ENCODE results near the gene AFF2.

The AFF2 gene

GRCh38 chrX:148984238-148984637 is 483.8 kb downstream of the AFF2 start:
- no peak overlapping the region for H3K4me3 ChIP-seq (ENCODE audit: low read depth, low read length)

- H3K4me3 ChIP-seq (ENCODE audit: low read depth, low read length) = no peak overlapping the region
Measured at GRCh38 chrX:148991502-148991901, 491.1 kb downstream of the AFF2 start.

- H3K4me3 ChIP-seq (ENCODE audit: low read depth, low read length) = no peak overlapping the region
Measured at GRCh38 chrX:148995661-148996060, 495.2 kb downstream of the AFF2 start.

GRCh38 chrX:149002320-149002719 is 501.9 kb downstream of the AFF2 start:
- H3K4me3 ChIP-seq (ENCODE audit: low read depth, low read length) = no peak overlapping the region

GRCh38 chrX:149003863-149004660 is 503.6 kb downstream of the AFF2 start:
- no peak overlapping the region for H3K4me3 ChIP-seq (ENCODE audit: low read depth, low read length)

- no peak overlapping the region for H3K4me3 ChIP-seq (ENCODE audit: low read depth, low read length)
Measured at GRCh38 chrX:149004936-149005335, 504.5 kb downstream of the AFF2 start.

- H3K4me3 ChIP-seq (ENCODE audit: low read depth, low read length) = no peak overlapping the region
Measured at GRCh38 chrX:149006235-149006634, 505.8 kb downstream of the AFF2 start.

- H3K4me3 ChIP-seq (ENCODE audit: low read depth, low read length) = no peak overlapping the region
Measured at GRCh38 chrX:149007423-149007822, 507.0 kb downstream of the AFF2 start.

- H3K4me3 ChIP-seq (ENCODE audit: low read depth, low read length) = no peak overlapping the region
Measured at GRCh38 chrX:149010013-149010852, 509.8 kb downstream of the AFF2 start.

- no peak overlapping the region for H3K4me3 ChIP-seq (ENCODE audit: low read depth, low read length)
Measured at GRCh38 chrX:149010853-149011224, 510.4 kb downstream of the AFF2 start.

GRCh38 chrX:149013081-149013480 is 512.7 kb downstream of the AFF2 start:
- H3K4me3 ChIP-seq (ENCODE audit: low read depth, low read length) = no peak overlapping the region

- no peak overlapping the region for H3K4me3 ChIP-seq (ENCODE audit: low read depth, low read length)
Measured at GRCh38 chrX:149021159-149021558, 520.7 kb downstream of the AFF2 start.

GRCh38 chrX:149022485-149022884 is 522.1 kb downstream of the AFF2 start:
- no peak overlapping the region for H3K4me3 ChIP-seq (ENCODE audit: low read depth, low read length)

GRCh38 chrX:149032449-149032848 is 532.0 kb downstream of the AFF2 start:
- H3K4me3 ChIP-seq (ENCODE audit: low read depth, low read length) = no peak overlapping the region

- no peak overlapping the region for H3K4me3 ChIP-seq (ENCODE audit: low read depth, low read length)
Measured at GRCh38 chrX:149036086-149036485, 535.7 kb downstream of the AFF2 start.

- H3K4me3 ChIP-seq (ENCODE audit: low read depth, low read length) = no peak overlapping the region
Measured at GRCh38 chrX:149037281-149037870, 537.0 kb downstream of the AFF2 start.

- H3K4me3 ChIP-seq (ENCODE audit: low read depth, low read length) = no peak overlapping the region
Measured at GRCh38 chrX:149039057-149039456, 538.6 kb downstream of the AFF2 start.

- no peak overlapping the region for H3K4me3 ChIP-seq (ENCODE audit: low read depth, low read length)
Measured at GRCh38 chrX:149040873-149041535, 540.6 kb downstream of the AFF2 start.

GRCh38 chrX:149043401-149043800 is 543.0 kb downstream of the AFF2 start:
- no peak overlapping the region for H3K4me3 ChIP-seq (ENCODE audit: low read depth, low read length)

- no peak overlapping the region for H3K4me3 ChIP-seq (ENCODE audit: low read depth, low read length)
Measured at GRCh38 chrX:149044471-149044870, 544.1 kb downstream of the AFF2 start.

GRCh38 chrX:149045645-149046210 is 545.3 kb downstream of the AFF2 start:
- H3K4me3 ChIP-seq (ENCODE audit: low read depth, low read length) = no peak overlapping the region
